ENCODE data around the gene DCX. TPM values are rescaled to one million over a fixed set of nuclear protein-coding genes. Genes with fewer than 3 reads are reported as not detected.

Gene DCX
- total and polyA plus RNA-seq, 2 donors (not counting 1 experiment from before 2014, with no cell fraction given): not detected

DNA sequence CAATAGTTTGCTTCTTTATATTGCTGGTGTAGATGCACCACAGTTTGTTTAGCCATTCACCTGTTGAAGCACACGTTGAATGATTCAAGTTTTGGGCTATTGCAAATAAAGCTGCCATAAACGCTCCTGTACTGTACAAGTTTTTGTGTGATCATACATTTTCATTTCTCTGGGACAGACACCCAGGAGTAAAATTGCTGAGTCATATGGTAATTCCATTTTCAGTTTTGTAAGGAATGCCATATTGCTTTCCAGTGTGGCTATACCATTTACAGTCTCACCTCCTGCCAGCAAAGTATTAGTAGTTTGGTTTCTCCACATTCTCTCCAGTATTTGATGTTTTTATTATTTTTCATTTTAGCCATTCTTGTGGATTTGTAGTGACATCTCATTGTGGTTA lies 109.7 kb downstream of the DCX start:
- Histone ChIP-seq H3K4me1 (ENCODE audit: control insufficient read depth in 2 of 2, insufficient read depth in 2 of 2, low read length in 2 of 2) (no peaks in the 10 kb centered on the region), H3K4me2 (replicated peaks; ENCODE audit: low read depth, low read length, poor library complexity, severe bottlenecking) (no peak overlapping the region), H3K9ac (ENCODE audit: low read length) (no peak overlapping the region), H3K27ac (ENCODE audit: low read length in 2 of 2) (no peak overlapping the region), H3K27me3 (replicated peaks in 1 of 4; ENCODE audit: control extremely low read depth in 1 of 4, control insufficient read depth in 3 of 4, insufficient read depth in 4 of 4, low read length in 3 of 4) (no peaks in the 10 kb centered on the region), H3K4me3 (ENCODE audit: control extremely low read depth in 1 of 5, extremely low read depth in 1 of 5, insufficient read depth in 1 of 5, low read depth in 2 of 5, low read length in 4 of 5) (no peak overlapping the region), H3K36me3 (replicated peaks in 1 of 2; ENCODE audit: control extremely low read depth in 1 of 2, control insufficient read depth in 1 of 2, extremely low read depth in 1 of 2, insufficient read depth in 2 of 2, low read length in 1 of 2) (no peaks in the 10 kb centered on the region), H2AFZ (ENCODE audit: insufficient read depth, low read depth, low read length, poor library complexity, severe bottlenecking) (no peak overlapping the region), H3K79me2 (ENCODE audit: control insufficient read depth, insufficient read depth, low read length) (no peaks in the 10 kb centered on the region), H3K9me3 (ENCODE audit: control extremely low read depth in 1 of 3, control insufficient read depth in 2 of 3, insufficient read depth in 1 of 3, low read length in 2 of 3) (no peaks in the 10 kb centered on the region), H4K20me1 (ENCODE audit: control insufficient read depth, insufficient read depth, low read length, poor library complexity, severe bottlenecking) (no peaks in the 10 kb centered on the region)
- ChIA-PET CTCF (no interaction called here), POLR2A (no interaction called here)
- no peaks in the 10 kb centered on the region for H3K27me3 Mint-ChIP-seq
- no CpG with 5 or more reads among the region's 2 CpGs for WGBS (ENCODE audit: insufficient coverage)
- no peak overlapping the region for H3K27ac Mint-ChIP-seq
- H3K4me3 Mint-ChIP-seq: no peak overlapping the region
- TF ChIP-seq, protein P1, sequence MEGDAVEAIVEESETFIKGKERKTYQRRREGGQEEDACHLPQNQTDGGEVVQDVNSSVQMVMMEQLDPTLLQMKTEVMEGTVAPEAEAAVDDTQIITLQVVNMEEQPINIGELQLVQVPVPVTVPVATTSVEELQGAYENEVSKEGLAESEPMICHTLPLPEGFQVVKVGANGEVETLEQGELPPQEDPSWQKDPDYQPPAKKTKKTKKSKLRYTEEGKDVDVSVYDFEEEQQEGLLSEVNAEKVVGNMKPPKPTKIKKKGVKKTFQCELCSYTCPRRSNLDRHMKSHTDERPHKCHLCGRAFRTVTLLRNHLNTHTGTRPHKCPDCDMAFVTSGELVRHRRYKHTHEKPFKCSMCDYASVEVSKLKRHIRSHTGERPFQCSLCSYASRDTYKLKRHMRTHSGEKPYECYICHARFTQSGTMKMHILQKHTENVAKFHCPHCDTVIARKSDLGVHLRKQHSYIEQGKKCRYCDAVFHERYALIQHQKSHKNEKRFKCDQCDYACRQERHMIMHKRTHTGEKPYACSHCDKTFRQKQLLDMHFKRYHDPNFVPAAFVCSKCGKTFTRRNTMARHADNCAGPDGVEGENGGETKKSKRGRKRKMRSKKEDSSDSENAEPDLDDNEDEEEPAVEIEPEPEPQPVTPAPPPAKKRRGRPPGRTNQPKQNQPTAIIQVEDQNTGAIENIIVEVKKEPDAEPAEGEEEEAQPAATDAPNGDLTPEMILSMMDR (IDR thresholded peaks at IDR 0.05): no peak
- TF ChIP-seq EZH2 (IDR thresholded peaks at IDR 0.05; ENCODE audit: borderline replicate concordance, insufficient read depth, low read depth, low read length, poor library complexity, severe bottlenecking): no peak
- H3K4me1 Mint-ChIP-seq: no peaks in the 10 kb centered on the region
- ATAC-seq (ENCODE audit: low read depth) (no peak), DNase-seq (no peak)
- intact Hi-C loops (cut with micrococcal nuclease): no loop called here
- no peaks in the 10 kb centered on the region for H3K9me3 Mint-ChIP-seq (ENCODE audit: insufficient read depth)

DNA sequence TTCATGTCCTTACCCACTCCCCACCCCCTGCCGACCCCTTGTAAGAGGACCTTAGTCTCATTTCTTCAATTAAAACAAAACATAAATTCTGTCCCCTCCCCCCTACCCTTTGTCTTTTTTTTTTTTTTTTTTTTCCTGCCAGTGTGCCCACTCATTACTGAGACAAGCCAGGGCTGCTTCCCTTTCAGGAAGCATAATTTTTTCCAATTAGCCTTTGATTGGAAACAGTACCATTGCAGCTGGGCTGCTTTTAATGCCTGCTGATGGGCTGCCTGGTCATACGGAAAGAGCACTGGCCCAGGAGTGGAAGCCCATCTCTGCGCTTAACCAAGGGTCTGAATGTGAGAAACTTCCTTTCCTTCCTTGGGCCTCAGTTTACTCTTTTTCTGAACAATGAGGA lies 123.2 kb downstream of the DCX start:
- no peaks in the 10 kb centered on the region for H3K27me3 Mint-ChIP-seq
- H3K79me2 ChIP-seq (ENCODE audit: control insufficient read depth, insufficient read depth, low read length): no peaks in the 10 kb centered on the region
- ATAC-seq (ENCODE audit: low read depth) (no peak), DNase-seq (no peak)
- no peak overlapping the region for H3K4me2 ChIP-seq (replicated peaks; ENCODE audit: low read depth, low read length, poor library complexity, severe bottlenecking)
- no CpG with 5 or more reads among the region's 3 CpGs for WGBS (ENCODE audit: insufficient coverage)
- H2AFZ ChIP-seq (ENCODE audit: insufficient read depth, low read depth, low read length, poor library complexity, severe bottlenecking): no peak overlapping the region
- no peaks in the 10 kb centered on the region for H3K4me1 ChIP-seq (ENCODE audit: control insufficient read depth in 2 of 2, insufficient read depth in 2 of 2, low read length in 2 of 2)
- no peak overlapping the region for H3K4me3 Mint-ChIP-seq
- H3K27ac ChIP-seq (ENCODE audit: low read length in 2 of 2): no peak overlapping the region
- H3K27me3 ChIP-seq (replicated peaks in 1 of 4; ENCODE audit: control extremely low read depth in 1 of 4, control insufficient read depth in 3 of 4, insufficient read depth in 4 of 4, low read length in 3 of 4): no peaks in the 10 kb centered on the region
- no peaks in the 10 kb centered on the region for H3K9me3 Mint-ChIP-seq (ENCODE audit: insufficient read depth)
- no peak overlapping the region for H3K27ac Mint-ChIP-seq
- H3K4me3 ChIP-seq (ENCODE audit: control extremely low read depth in 1 of 5, extremely low read depth in 1 of 5, insufficient read depth in 1 of 5, low read depth in 2 of 5, low read length in 4 of 5): no peak overlapping the region
- no peaks in the 10 kb centered on the region for H4K20me1 ChIP-seq (ENCODE audit: control insufficient read depth, insufficient read depth, low read length, poor library complexity, severe bottlenecking)
- intact Hi-C loops (cut with micrococcal nuclease): no loop called here
- no peaks in the 10 kb centered on the region for H3K4me1 Mint-ChIP-seq
- TF ChIP-seq EZH2 (IDR thresholded peaks at IDR 0.05; ENCODE audit: borderline replicate concordance, insufficient read depth, low read depth, low read length, poor library complexity, severe bottlenecking): no peak
- TF ChIP-seq, protein P1 (IDR thresholded peaks at IDR 0.05): no peak
- no peaks in the 10 kb centered on the region for H3K9me3 ChIP-seq (ENCODE audit: control extremely low read depth in 1 of 3, control insufficient read depth in 2 of 3, insufficient read depth in 1 of 3, low read length in 2 of 3)
- POLR2A ChIA-PET: no interaction called here
- H3K9ac ChIP-seq (ENCODE audit: low read length): no peak overlapping the region
- H3K36me3 ChIP-seq (replicated peaks in 1 of 2; ENCODE audit: control extremely low read depth in 1 of 2, control insufficient read depth in 1 of 2, extremely low read depth in 1 of 2, insufficient read depth in 2 of 2, low read length in 1 of 2): no peaks in the 10 kb centered on the region
- CTCF ChIA-PET: no interaction called here

Data from B cell (primary cell).